PC-3 (cell line): ENCODE results near the gene RNPEP. TPM values are rescaled to one million over a fixed set of nuclear protein-coding genes. Genes with fewer than 3 reads are reported as not detected.
A peak's percentile ranks its signal among the peaks of the same experiment; 100 is the strongest.

Experiments
- ATAC-seq: fragments of 200-7000 bp; cut with Tn5 transposase; 2 replicates; pipeline ENCODE4 v1.9.1; 2020; ENCODE audit warnings: mild to moderate bottlenecking, moderate library complexity
- BruUV-seq: library from RNA; stranded (reverse); fragments of 400-500 nt; replicated peaks from 2 replicates; lab custom pipeline; 2021; lab: Mats Ljungman, UMichigan
- CTCF ChIA-PET: fragments of 300-600 bp; sonication (Branson Sonifier 250); formaldehyde crosslinking; loops from one replicate; lab custom pipeline; 2022; ENCODE audit warnings: antibody characterized with exemption; lab: Charles Lee
- POLR2A ChIA-PET: fragments of 300-600 bp; sonication (Branson Sonifier 250); formaldehyde crosslinking; loops from one replicate; lab custom pipeline; 2022; ENCODE audit warnings: antibody characterized with exemption; ENCODE audit not compliant: unreplicated experiment; lab: Charles Lee
- DNase-seq: peaks from one replicate; pipeline ENCODE4 v3.0.0-alpha.2; 2015
- H2AFZ ChIP-seq: fragments of 300-600 bp; sonication (generic); 2 replicates; pipeline ENCODE4 v1.6.0; 2016; ENCODE audit warnings: antibody characterized with exemption, low read length
- H3F3A ChIP-seq: fragments of 300-600 bp; sonication (generic); one replicate; pipeline ENCODE4 v1.6.0; 2017; ENCODE audit warnings: antibody characterized with exemption, low read length, control low read depth, mild to moderate bottlenecking; ENCODE audit not compliant: unreplicated experiment
- H3K27ac ChIP-seq: fragments of 300-600 bp; sonication (generic); 2 replicates; pipeline ENCODE4 v1.5.1; 2016; ENCODE audit warnings: mild to moderate bottlenecking, low read length
- H3K27me3 ChIP-seq: fragments of 300-600 bp; sonication (generic); 2 replicates; pipeline ENCODE4 v1.6.1; 2016; ENCODE audit warnings: low read length, mixed read lengths
- H3K36me3 ChIP-seq: fragments of 300-600 bp; sonication (generic); 2 replicates; pipeline ENCODE4 v1.6.1; 2016; ENCODE audit warnings: low read depth, mixed run types, low read length, mixed read lengths
- H3K4me1 ChIP-seq: fragments of 300-600 bp; sonication (generic); 2 replicates; pipeline ENCODE4 v1.5.1; 2016; ENCODE audit warnings: low read length; ENCODE audit not compliant: insufficient read depth
- H3K4me2 ChIP-seq: fragments of 300-600 bp; sonication (generic); 2 replicates; pipeline ENCODE4 v1.6.0; 2016; ENCODE audit warnings: low read length
- H3K4me3 ChIP-seq: fragments of 300-600 bp; sonication (generic); 2 replicates; pipeline ENCODE4 v1.5.1; 2016; ENCODE audit warnings: mild to moderate bottlenecking, low read length, mixed read lengths
- H3K79me2 ChIP-seq: fragments of 300-600 bp; sonication (generic); 2 replicates; pipeline ENCODE4 v1.6.1; 2017; ENCODE audit warnings: low read length, mixed read lengths
- H3K9ac ChIP-seq: fragments of 300-600 bp; sonication (generic); 2 replicates; pipeline ENCODE4 v1.6.0; 2016; ENCODE audit warnings: mild to moderate bottlenecking, low read length
- H3K9me2 ChIP-seq: fragments of 300-600 bp; sonication (generic); replicated peaks from 2 replicates; pipeline ENCODE4 v1.6.1; 2016; ENCODE audit warnings: mixed run types, low read length, mixed read lengths
- H3K9me3 ChIP-seq: fragments of 300-600 bp; sonication (generic); 2 replicates; pipeline ENCODE4 v1.6.1; 2016; ENCODE audit warnings: low read length, mixed read lengths
- H4K20me1 ChIP-seq: fragments of 300-600 bp; sonication (generic); 2 replicates; pipeline ENCODE4 v1.6.1; 2016; ENCODE audit warnings: low read length, mixed read lengths
- EZH2 ChIP-seq: fragments of 300-600 bp; sonication (generic); IDR thresholded peaks from one replicate; pipeline ENCODE4 v1.6.1; 2017; ENCODE audit warnings: antibody characterized with exemption, mild to moderate bottlenecking, low read length; ENCODE audit not compliant: unreplicated experiment
- EZH2phosphoT487 ChIP-seq: fragments of 300-600 bp; sonication (generic); IDR thresholded peaks from 2 replicates; pipeline ENCODE4 v1.6.1; 2018; ENCODE audit warnings: mild to moderate bottlenecking, antibody characterized with exemption, low read length, borderline replicate concordance
- intact Hi-C: fragments of 100-400 bp; cut with micrococcal nuclease; formaldehyde crosslinking; loops from 2 replicates; pipeline ENCODE4 v1.9.0; 2023
- total RNA-seq: library from RNA; depleted of rRNA; stranded (reverse); fragments of >200 nt; gene quantifications from 2 replicates; pipeline ENCODE4 v1.2.3, GENCODE V29; 2014
- TF ChIP-seq, protein P1 (sequence below): fragments of 300-600 bp; sonication (generic); conservative IDR thresholded peaks from 2 replicates; pipeline ENCODE4 v1.5.1; 2017; ENCODE audit warnings: antibody characterized with exemption, low read depth, mild to moderate bottlenecking, low read length

The RNPEP gene
- total RNA-seq, 1 experiment from 2014 or later = 64.7 TPM

GRCh38 chr1:202034149-202034682, 51.8 kb downstream of the RNPEP start:
- TSS peak; percentile 98 for BruUV-seq
- H3K9me3 ChIP-seq = no peaks in the 10 kb centered on the region
- ChIA-PET CTCF (interaction anchor here (0.7 to 1.0 kb wide), 3 partner anchors 12 to 26 kb away, joined by 3 to 5 read pairs (median 3); partner anchors contain the start of gene ELF3), POLR2A (interaction anchor here (0.5 to 1.3 kb wide), 4 partner anchors 11 to 23 kb away, joined by 3 to 20 read pairs (median 8); partner anchors contain the start of gene ELF3)
- peak overlapping the region; percentile 73 for H3K4me2 ChIP-seq
- peaks cover 39% of the 10 kb centered on the region for H3K4me1 ChIP-seq
- no peak overlapping the region for H2AFZ ChIP-seq
- H3K27ac ChIP-seq = peak overlapping the region; percentile 99
- DNase-seq (no peak), ATAC-seq (no peak)
- peaks cover 3% of the 10 kb centered on the region for H3F3A ChIP-seq
- H4K20me1 ChIP-seq = no peaks in the 10 kb centered on the region
- H3K79me2 ChIP-seq = no peaks in the 10 kb centered on the region
- H3K36me3 ChIP-seq = no peaks in the 10 kb centered on the region
- no peaks in the 10 kb centered on the region for H3K27me3 ChIP-seq
- TF ChIP-seq EZH2 = no peak
- no peak for TF ChIP-seq EZH2phosphoT487
- TF ChIP-seq, protein P1, sequence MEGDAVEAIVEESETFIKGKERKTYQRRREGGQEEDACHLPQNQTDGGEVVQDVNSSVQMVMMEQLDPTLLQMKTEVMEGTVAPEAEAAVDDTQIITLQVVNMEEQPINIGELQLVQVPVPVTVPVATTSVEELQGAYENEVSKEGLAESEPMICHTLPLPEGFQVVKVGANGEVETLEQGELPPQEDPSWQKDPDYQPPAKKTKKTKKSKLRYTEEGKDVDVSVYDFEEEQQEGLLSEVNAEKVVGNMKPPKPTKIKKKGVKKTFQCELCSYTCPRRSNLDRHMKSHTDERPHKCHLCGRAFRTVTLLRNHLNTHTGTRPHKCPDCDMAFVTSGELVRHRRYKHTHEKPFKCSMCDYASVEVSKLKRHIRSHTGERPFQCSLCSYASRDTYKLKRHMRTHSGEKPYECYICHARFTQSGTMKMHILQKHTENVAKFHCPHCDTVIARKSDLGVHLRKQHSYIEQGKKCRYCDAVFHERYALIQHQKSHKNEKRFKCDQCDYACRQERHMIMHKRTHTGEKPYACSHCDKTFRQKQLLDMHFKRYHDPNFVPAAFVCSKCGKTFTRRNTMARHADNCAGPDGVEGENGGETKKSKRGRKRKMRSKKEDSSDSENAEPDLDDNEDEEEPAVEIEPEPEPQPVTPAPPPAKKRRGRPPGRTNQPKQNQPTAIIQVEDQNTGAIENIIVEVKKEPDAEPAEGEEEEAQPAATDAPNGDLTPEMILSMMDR = no peak
- intact Hi-C loops = loop anchor here (1.0 to 2.0 kb wide), 3 partner anchors 15 to 24 kb away; partner anchors contain the start of gene ELF3
- H3K4me3 ChIP-seq = peak overlapping the region; percentile 28; the same call in 1 of the 2 replicates
- no peaks in the 10 kb centered on the region for H3K9me2 ChIP-seq
- H3K9ac ChIP-seq = peak overlapping the region; percentile 88

GRCh38 chr1:202034683-202035462, 52.4 kb downstream of the RNPEP start:
- POLR2A ChIA-PET = interaction anchor here (0.5 to 1.3 kb wide), 5 partner anchors 11 to 24 kb away, joined by 3 to 20 read pairs (median 7); partner anchors contain the start of gene ELF3
- Histone ChIP-seq H3K4me2 (peak overlapping the region; percentile 73), H3K4me3 (peak overlapping the region; percentile 28; the same call in 1 of the 2 replicates), H3K9ac (peak overlapping the region; percentile 88), H3K9me2 (no peaks in the 10 kb centered on the region), H3K4me1 (peaks cover 33% of the 10 kb centered on the region), H3K27ac (peak overlapping the region; percentile 99), H2AFZ (no peak overlapping the region), H3K36me3 (no peaks in the 10 kb centered on the region), H3F3A (peaks cover 3% of the 10 kb centered on the region), H3K79me2 (no peaks in the 10 kb centered on the region), H3K27me3 (no peaks in the 10 kb centered on the region), H3K9me3 (no peaks in the 10 kb centered on the region), H4K20me1 (no peaks in the 10 kb centered on the region)
- CTCF ChIA-PET = interaction anchor here (0.6 to 1.0 kb wide), 4 partner anchors 12 to 27 kb away, joined by 3 to 5 read pairs (median 3); partner anchors contain the start of gene ELF3
- peak; percentile 93 for ATAC-seq
- BruUV-seq = no TSS peak
- TF ChIP-seq EZH2 (no peak), EZH2phosphoT487 (no peak)
- TF ChIP-seq, protein P1 = no peak
- DNase-seq = peak; percentile 95
- intact Hi-C loops = loop anchor here (1.0 to 2.0 kb wide), 3 partner anchors 16 to 24 kb away; partner anchors contain the start of gene ELF3
